ENCODE measurements around the gene KIF26B.

KIF26B gene

GRCh38 chr1:245462161-245462560, 307.4 kb downstream of the KIF26B start:
- no peak for DNase-seq (ENCODE audit: low spot score)

GRCh38 chr1:245463392-245464165, 308.8 kb downstream of the KIF26B start:
- no peak for DNase-seq (ENCODE audit: low spot score)

GRCh38 chr1:245464290-245464689, 309.5 kb downstream of the KIF26B start:
- no peak for DNase-seq (ENCODE audit: low spot score)

GRCh38 chr1:245465666-245466065, 310.9 kb downstream of the KIF26B start:
- DNase-seq (ENCODE audit: low spot score) = no peak

- no peak for DNase-seq (ENCODE audit: low spot score)
Measured at GRCh38 chr1:245466261-245466660, 311.5 kb downstream of the KIF26B start.

- DNase-seq (ENCODE audit: low spot score) = no peak
Measured at GRCh38 chr1:245467804-245468203, 313.0 kb downstream of the KIF26B start.

GRCh38 chr1:245469006-245469405, 314.2 kb downstream of the KIF26B start:
- DNase-seq (ENCODE audit: low spot score) = no peak

- DNase-seq (ENCODE audit: low spot score) = no peak
Measured at GRCh38 chr1:245469734-245470133, 314.9 kb downstream of the KIF26B start.

- no peak for DNase-seq (ENCODE audit: low spot score)
Measured at GRCh38 chr1:245475126-245475525, 320.3 kb downstream of the KIF26B start.

- DNase-seq (ENCODE audit: low spot score) = no peak
Measured at GRCh38 chr1:245475961-245476516, 321.3 kb downstream of the KIF26B start.

GRCh38 chr1:245477941-245478340, 323.2 kb downstream of the KIF26B start:
- DNase-seq (ENCODE audit: low spot score) = no peak

- no peak for DNase-seq (ENCODE audit: low spot score)
Measured at GRCh38 chr1:245480393-245481120, 325.8 kb downstream of the KIF26B start.

- DNase-seq (ENCODE audit: low spot score) = no peak
Measured at GRCh38 chr1:245481261-245481660, 326.5 kb downstream of the KIF26B start.

- no peak for DNase-seq (ENCODE audit: low spot score)
Measured at GRCh38 chr1:245483247-245483646, 328.5 kb downstream of the KIF26B start.

GRCh38 chr1:245484176-245484575, 329.4 kb downstream of the KIF26B start:
- peak; percentile 12 for DNase-seq (ENCODE audit: low spot score)

- DNase-seq (ENCODE audit: low spot score) = no peak
Measured at GRCh38 chr1:245485996-245486395, 331.2 kb downstream of the KIF26B start.

- DNase-seq (ENCODE audit: low spot score) = no peak
Measured at GRCh38 chr1:245486775-245487470, 332.1 kb downstream of the KIF26B start.

- DNase-seq (ENCODE audit: low spot score) = peak; percentile 25
Measured at GRCh38 chr1:245488346-245489129, 333.8 kb downstream of the KIF26B start.

- DNase-seq (ENCODE audit: low spot score) = no peak
Measured at GRCh38 chr1:245489838-245490237, 335.1 kb downstream of the KIF26B start.

GRCh38 chr1:245493029-245493428, 338.2 kb downstream of the KIF26B start:
- DNase-seq (ENCODE audit: low spot score) = no peak

- no peak for DNase-seq (ENCODE audit: low spot score)
Measured at GRCh38 chr1:245495681-245496080, 340.9 kb downstream of the KIF26B start.

All from SK-N-DZ (cell line).